PC-9 (cell line): ENCODE measurements around the gene EPHA3. TPM values are rescaled to one million over a fixed set of nuclear protein-coding genes. Genes with fewer than 3 reads are reported as not detected.

Experiments
- BruUV-seq: library from RNA; stranded (reverse); fragments of 400-500 nt; replicated peaks from 2 replicates; lab custom pipeline; 2021; lab: Mats Ljungman, UMichigan
- CTCF ChIA-PET: fragments of 300-600 bp; sonication (Branson Sonifier 250); formaldehyde crosslinking; loops from one replicate; lab custom pipeline; 2022; ENCODE audit warnings: antibody characterized with exemption; lab: Charles Lee
- POLR2A ChIA-PET: fragments of 300-600 bp; sonication (Branson Sonifier 250); formaldehyde crosslinking; loops from one replicate; lab custom pipeline; 2022; ENCODE audit warnings: antibody characterized with exemption; ENCODE audit not compliant: unreplicated experiment; lab: Charles Lee
- DNase-seq, 2 experiments: peaks; one replicate each; pipeline versions ENCODE4 v3.0.0 to v3.0.0-alpha.2; 2015 to 2022; ENCODE audit warnings: mixed read lengths in 1 of 2
- H2AFZ ChIP-seq: fragments of 200-600 bp; sonication (generic); 2 replicates; pipeline ENCODE4 v1.8.1; 2017; ENCODE audit warnings: antibody characterized with exemption
- H3F3A ChIP-seq: fragments of 200-600 bp; sonication (generic); 2 replicates; pipeline ENCODE4 v1.8.1; 2017; ENCODE audit warnings: antibody characterized with exemption, mild to moderate bottlenecking, low read depth; ENCODE audit not compliant: insufficient read depth
- H3K27ac ChIP-seq: fragments of 200-600 bp; sonication (generic); 2 replicates; pipeline ENCODE4 v1.6.1; 2016; ENCODE audit warnings: mixed run types
- H3K27me3 ChIP-seq: fragments of 200-600 bp; sonication (generic); 2 replicates; pipeline ENCODE4 v1.6.1; 2016; ENCODE audit warnings: low read depth, mixed run types; ENCODE audit not compliant: insufficient read depth
- H3K36me3 ChIP-seq: fragments of 200-600 bp; sonication (generic); 2 replicates; pipeline ENCODE4 v1.6.1; 2016; ENCODE audit warnings: low read depth, mixed run types
- H3K4me1 ChIP-seq: fragments of 200-600 bp; sonication (generic); replicated peaks from 2 replicates; pipeline ENCODE4 v1.6.1; 2016; ENCODE audit warnings: mixed run types; ENCODE audit not compliant: insufficient read depth
- H3K4me2 ChIP-seq: fragments of 200-600 bp; sonication (generic); 2 replicates; pipeline ENCODE4 v1.6.1; 2017; ENCODE audit warnings: mixed run types
- H3K4me3 ChIP-seq: fragments of 200-600 bp; sonication (generic); 2 replicates; pipeline ENCODE4 v1.6.1; 2016; ENCODE audit warnings: mixed run types
- H3K79me2 ChIP-seq: fragments of 200-600 bp; sonication (generic); 2 replicates; pipeline ENCODE4 v1.6.1; 2017; ENCODE audit warnings: low read depth, mixed run types
- H3K9me2 ChIP-seq: fragments of 200-600 bp; sonication (generic); 2 replicates; pipeline ENCODE4 v1.8.1; 2017; ENCODE audit warnings: mild to moderate bottlenecking; ENCODE audit not compliant: insufficient read depth
- H3K9me3 ChIP-seq: fragments of 200-600 bp; sonication (generic); 2 replicates; pipeline ENCODE4 v1.8.1; 2016; ENCODE audit warnings: low read depth; ENCODE audit not compliant: insufficient read depth
- H4K20me1 ChIP-seq: fragments of 200-600 bp; sonication (generic); 2 replicates; pipeline ENCODE4 v1.8.1; 2017; ENCODE audit not compliant: insufficient read depth
- CTCF ChIP-seq: fragments of 200-600 bp; sonication (generic); conservative IDR thresholded peaks from 2 replicates; pipeline ENCODE4 v1.6.1; 2017; ENCODE audit warnings: mixed run types, antibody characterized with exemption, mild to moderate bottlenecking, moderate library complexity
- EZH2 ChIP-seq: fragments of 200-600 bp; sonication (generic); IDR thresholded peaks from 2 replicates; pipeline ENCODE4 v1.8.0; 2017; ENCODE audit warnings: antibody characterized with exemption, low read depth
- intact Hi-C: fragments of 100-400 bp; cut with micrococcal nuclease; formaldehyde crosslinking; loops from one replicate; pipeline ENCODE4 v1.10.0; 2022; ENCODE audit not compliant: unreplicated experiment
- total RNA-seq: library from RNA; stranded (reverse); gene quantifications from 2 replicates; pipeline ENCODE4 v1.2.3, GENCODE V29; 2021

EPHA3 gene
- total RNA-seq, 1 experiment from 2014 or later, result not detected

GRCh38 chr3:89392991-89393390 is 285.6 kb downstream of the EPHA3 start:
- no peaks in the 10 kb centered on the region for H3K9me3 ChIP-seq
- H3K79me2 ChIP-seq, result no peaks in the 10 kb centered on the region
- H3K9me2 ChIP-seq, result no peaks in the 10 kb centered on the region
- no peaks in the 10 kb centered on the region for H3K27me3 ChIP-seq
- no peaks in the 10 kb centered on the region for H3K36me3 ChIP-seq
- BruUV-seq, result no TSS peak
- H4K20me1 ChIP-seq, result no peaks in the 10 kb centered on the region
- H3F3A ChIP-seq, result no peaks in the 10 kb centered on the region
- H2AFZ ChIP-seq, result no peak overlapping the region
- no peak overlapping the region for H3K4me2 ChIP-seq
- no peak for DNase-seq
- no peak overlapping the region for H3K4me3 ChIP-seq
- ChIA-PET CTCF (no interaction called here), POLR2A (no interaction called here)
- intact Hi-C loops, result no loop called here
- no peaks in the 10 kb centered on the region for H3K4me1 ChIP-seq
- TF ChIP-seq CTCF, result no peak
- no peak for TF ChIP-seq EZH2
- no peak overlapping the region for H3K27ac ChIP-seq

GRCh38 chr3:89395456-89395855 is 288.0 kb downstream of the EPHA3 start:
- H3K4me1 ChIP-seq, result no peaks in the 10 kb centered on the region
- H3K4me3 ChIP-seq, result no peak overlapping the region
- POLR2A ChIA-PET, result no interaction called here
- no peak overlapping the region for H3K4me2 ChIP-seq
- no peak for DNase-seq
- no peaks in the 10 kb centered on the region for H3K27me3 ChIP-seq
- H3K9me2 ChIP-seq, result no peaks in the 10 kb centered on the region
- H3K79me2 ChIP-seq, result no peaks in the 10 kb centered on the region
- TF ChIP-seq EZH2 (no peak), CTCF (no peak)
- CTCF ChIA-PET, result no interaction called here
- H3K36me3 ChIP-seq, result no peaks in the 10 kb centered on the region
- H4K20me1 ChIP-seq, result no peaks in the 10 kb centered on the region
- intact Hi-C loops, result no loop called here
- no peaks in the 10 kb centered on the region for H3K9me3 ChIP-seq
- no peak overlapping the region for H3K27ac ChIP-seq
- peak overlapping the region; percentile 33; the same call in 1 of the 2 replicates for H2AFZ ChIP-seq
- BruUV-seq, result no TSS peak
- H3F3A ChIP-seq, result no peaks in the 10 kb centered on the region

- no peak overlapping the region for H3K4me2 ChIP-seq
- no peaks in the 10 kb centered on the region for H4K20me1 ChIP-seq
- H3K9me2 ChIP-seq, result no peaks in the 10 kb centered on the region
- no peak for TF ChIP-seq EZH2
- TF ChIP-seq CTCF, result no peak
- peak overlapping the region; percentile 33; the same call in 1 of the 2 replicates for H2AFZ ChIP-seq
- H3K4me1 ChIP-seq, result no peaks in the 10 kb centered on the region
- H3K79me2 ChIP-seq, result no peaks in the 10 kb centered on the region
- no peak overlapping the region for H3K4me3 ChIP-seq
- no peaks in the 10 kb centered on the region for H3K9me3 ChIP-seq
- POLR2A ChIA-PET, result no interaction called here
- intact Hi-C loops, result no loop called here
- BruUV-seq, result no TSS peak
- no peaks in the 10 kb centered on the region for H3K36me3 ChIP-seq
- H3F3A ChIP-seq, result no peaks in the 10 kb centered on the region
- no peaks in the 10 kb centered on the region for H3K27me3 ChIP-seq
- no peak for DNase-seq
- no peak overlapping the region for H3K27ac ChIP-seq
- CTCF ChIA-PET, result no interaction called here
These were observed 288.6 kb downstream of the EPHA3 start for GRCh38 chr3:89395996-89396395.
